B cell (primary cell): ENCODE measurements around the gene IFI30.

Experiments used
- CTCF ChIP-seq: fragments of 200-600 bp; IDR thresholded peaks from one replicate; pipeline ENCODE4 v1.8.0; 2022; ENCODE audit warnings: antibody characterized with exemption, mild to moderate bottlenecking
- EZH2 ChIP-seq: IDR thresholded peaks from 2 replicates; pipeline ENCODE4 v1.6.1; 2012; ENCODE audit warnings: borderline replicate concordance, low read depth, mild to moderate bottlenecking, moderate library complexity, low read length; ENCODE audit not compliant: insufficient read depth, poor library complexity, severe bottlenecking

- no peak for TF ChIP-seq CTCF
- TF ChIP-seq EZH2 = no peak
Observed at GRCh38 chr19:18196511-18196845, 22.9 kb downstream of the IFI30 start.
